GM12878 (cell line): ENCODE measurements around the gene RAPGEF4. TPM values are rescaled to one million over a fixed set of nuclear protein-coding genes. Genes with fewer than 3 reads are reported as not detected.

Experiments
- ATAC-seq: fragments of 200-7000 bp; cut with Tn5 transposase; 3 replicates; pipeline ENCODE4 v1.9.1; 2020; ENCODE audit warnings: mild to moderate bottlenecking, moderate library complexity
- BruUV-seq: library from RNA; stranded (reverse); fragments of 400-500 nt; replicated peaks from 2 replicates; lab custom pipeline; 2021; lab: Mats Ljungman, UMichigan
- CTCF ChIA-PET: fragments of 300-600 bp; sonication (Branson Sonifier 250); formaldehyde crosslinking; extraction: SDS; loops from one replicate; lab custom pipeline; 2021; ENCODE audit warnings: inconsistent platforms; lab: Yijun Ruan, JAX
- POLR2A ChIA-PET: fragments of 350-600 bp; formaldehyde crosslinking; extraction: SDS; loops from one replicate; lab custom pipeline; 2021; ENCODE audit warnings: inconsistent platforms; lab: Charles Lee
- RAD21 ChIA-PET: fragments of 300-600 bp; sonication (Branson Sonifier 250); formaldehyde crosslinking; loops from one replicate; lab custom pipeline; 2023; ENCODE audit warnings: antibody characterized with exemption; ENCODE audit not compliant: unreplicated experiment; lab: Charles Lee
- SMC1A ChIA-PET: fragments of 300-600 bp; sonication (Branson Sonifier 250); formaldehyde crosslinking; loops from one replicate; lab custom pipeline; 2023; ENCODE audit not compliant: unreplicated experiment, uncharacterized antibody; lab: Charles Lee
- DNase-seq: peaks from one replicate; pipeline ENCODE4 v3.0.0-alpha.2; 2011; ENCODE audit warnings: low read depth, low spot score
- FAIRE-seq: peaks from 3 replicates; lab custom pipeline; 2011; peaks lifted over from hg19 to GRCh38; lab: Jason Lieb, UNC
- H2AFZ ChIP-seq: 2 replicates; pipeline ENCODE4 v1.6.0; 2011; ENCODE audit warnings: low read depth, low read length, control low read depth; ENCODE audit not compliant: control insufficient read depth
- H3K27ac ChIP-seq: 2 replicates; pipeline ENCODE4 v1.5.1; 2011; ENCODE audit warnings: control low read depth; ENCODE audit not compliant: control insufficient read depth, insufficient read depth
- H3K27me3 ChIP-seq, 2 experiments: replicated peaks in 1 of 2; 2 replicates each; pipeline versions ENCODE4 v1.6.0 to v1.6.1; 2011; ENCODE audit warnings: low read length in 1 of 2; ENCODE audit not compliant: control insufficient read depth in 2 of 2, insufficient read depth in 2 of 2
- H3K36me3 ChIP-seq, 2 experiments: 2 replicates each; pipeline ENCODE4 v1.5.1; 2011; ENCODE audit warnings: low read length in 1 of 2; ENCODE audit not compliant: control insufficient read depth in 2 of 2, insufficient read depth in 2 of 2
- H3K4me1 ChIP-seq: 2 replicates; pipeline ENCODE4 v1.6.1; 2011; ENCODE audit warnings: mild to moderate bottlenecking, low read length, moderate library complexity, mixed read lengths; ENCODE audit not compliant: control insufficient read depth, insufficient read depth
- H3K4me2 ChIP-seq: 2 replicates; pipeline ENCODE4 v1.6.0; 2011; ENCODE audit warnings: control low read depth; ENCODE audit not compliant: control insufficient read depth, insufficient read depth
- H3K4me3 ChIP-seq: fragments of 200-600 bp; sonication (generic); 2 replicates; pipeline ENCODE4 v1.5.1; 2016
- H3K79me2 ChIP-seq: 2 replicates; pipeline ENCODE4 v1.6.0; 2011; ENCODE audit warnings: low read length; ENCODE audit not compliant: control insufficient read depth, insufficient read depth
- H3K9ac ChIP-seq: 2 replicates; pipeline ENCODE4 v1.8.0; 2011; ENCODE audit warnings: low read length, control low read depth, mixed read lengths; ENCODE audit not compliant: control insufficient read depth, insufficient read depth
- H3K9me3 ChIP-seq: replicated peaks from 3 replicates; pipeline ENCODE4 v1.5.1; 2011; ENCODE audit warnings: mild to moderate bottlenecking, low read length; ENCODE audit not compliant: control insufficient read depth, insufficient read depth
- H4K20me1 ChIP-seq: 2 replicates; pipeline ENCODE4 v1.6.0; 2011; ENCODE audit not compliant: control insufficient read depth, insufficient read depth
- BACH1 ChIP-seq: fragments of 450-650 bp; IDR thresholded peaks from 2 replicates; pipeline ENCODE4 v1.6.1; 2017; ENCODE audit warnings: mild to moderate bottlenecking, borderline replicate concordance
- CEBPB ChIP-seq, 2 experiments: fragments of 150-350 bp in 1 of 2; IDR thresholded peaks; 2 replicates each; pipeline ENCODE4 v1.6.1; 2012 to 2014; ENCODE audit warnings: low read depth in 2 of 2, low read length in 2 of 2, borderline replicate concordance in 1 of 2, inconsistent platforms in 1 of 2
- CHD2 ChIP-seq: IDR thresholded peaks from 2 replicates; pipeline ENCODE4 v1.6.1; 2011; ENCODE audit warnings: low read depth, low read length, improper control_type of control experiment, borderline replicate concordance
- EED ChIP-seq: sonication (generic); IDR thresholded peaks from 2 replicates; pipeline ENCODE4 v1.6.1; 2016; ENCODE audit warnings: antibody characterized with exemption, low read depth
- EGR1 ChIP-seq, 2 experiments: IDR thresholded peaks; 1 replicate in 1 of 2; 2 replicates in 1 of 2; pipeline ENCODE4 v1.6.1; 2011 to 2012; ENCODE audit warnings: low read depth in 2 of 2, low read length in 2 of 2, borderline replicate concordance in 1 of 2, mild to moderate bottlenecking in 1 of 2, moderate library complexity in 1 of 2
- GATAD2B ChIP-seq: fragments of 450-650 bp; conservative IDR thresholded peaks from 2 replicates; pipeline ENCODE4 v1.6.1; 2017; ENCODE audit warnings: low read depth, mild to moderate bottlenecking, moderate library complexity
- HDAC2 ChIP-seq: fragments of 200-600 bp; sonication (generic); IDR thresholded peaks from 2 replicates; pipeline ENCODE4 v1.6.1; 2017
- KAT2A ChIP-seq: conservative IDR thresholded peaks from 2 replicates; pipeline ENCODE4 v1.6.1; 2011; ENCODE audit warnings: low read depth, low read length; ENCODE audit not compliant: control insufficient read depth
- MYB ChIP-seq: fragments of 150-350 bp; IDR thresholded peaks from 2 replicates; pipeline ENCODE4 v1.6.1; 2014; ENCODE audit warnings: mild to moderate bottlenecking, low read depth, low read length, borderline replicate concordance
- MYC ChIP-seq: IDR thresholded peaks from 2 replicates; pipeline ENCODE4 v1.6.1; 2011; ENCODE audit warnings: mild to moderate bottlenecking, low read length, moderate library complexity, inconsistent platforms; ENCODE audit not compliant: insufficient read depth, insufficient replicate concordance, insufficient read length, severe bottlenecking
- NR2C1 ChIP-seq: fragments of 450-650 bp; IDR thresholded peaks from 2 replicates; pipeline ENCODE4 v1.6.1; 2017; ENCODE audit warnings: antibody characterized with exemption, mild to moderate bottlenecking, moderate library complexity
- RAD21 ChIP-seq: IDR thresholded peaks from 2 replicates; pipeline ENCODE4 v1.6.1; 2011; ENCODE audit warnings: mild to moderate bottlenecking, low read depth, low read length, moderate library complexity; ENCODE audit not compliant: insufficient read depth
- RB1 ChIP-seq: fragments of 450-650 bp; formaldehyde crosslinking; IDR thresholded peaks from 2 replicates; pipeline ENCODE4 v1.6.1; 2017; ENCODE audit warnings: mild to moderate bottlenecking, borderline replicate concordance
- SMC3 ChIP-seq: IDR thresholded peaks from 2 replicates; pipeline ENCODE4 v1.6.1; 2011; ENCODE audit warnings: low read length, improper control_type of control experiment, borderline replicate concordance
- SPI1 ChIP-seq: IDR thresholded peaks from 2 replicates; pipeline ENCODE4 v1.6.1; 2011; ENCODE audit warnings: low read depth, mild to moderate bottlenecking, low read length, moderate library complexity, borderline replicate concordance; ENCODE audit not compliant: insufficient read depth
- TBL1XR1 ChIP-seq: IDR thresholded peaks from 2 replicates; pipeline ENCODE4 v1.6.1; 2012; ENCODE audit warnings: low read depth, low read length, improper control_type of control experiment
- TCF7 ChIP-seq: IDR thresholded peaks from 2 replicates; pipeline ENCODE4 v1.6.1; 2014; ENCODE audit warnings: antibody characterized with exemption, borderline replicate concordance
- ZBED1 ChIP-seq: IDR thresholded peaks from 2 replicates; pipeline ENCODE4 v1.6.1; 2016; ENCODE audit warnings: borderline replicate concordance
- ZNF217 ChIP-seq: fragments of 450-650 bp; IDR thresholded peaks from 2 replicates; pipeline ENCODE4 v1.6.1; 2017; ENCODE audit warnings: antibody characterized with exemption, mild to moderate bottlenecking
- WGBS: methylation state at CpG from one replicate; pipeline ENCODE4 v1.1.6; 2016; ENCODE audit warnings: low lambda C conversion rate; ENCODE audit not compliant: insufficient replicate concordance, insufficient coverage; ENCODE audit errors: missing lambda C conversion rate; 5-methylcytosine and 5-hydroxymethylcytosine counted together
- in situ Hi-C: fragments of 300-500 bp; cut with MboI; formaldehyde crosslinking; loops from 9 replicates; pipeline ENCODE4 v1.14.3; 2018; ENCODE audit warnings: mixed read lengths
- intact Hi-C: fragments of 100-400 bp; cut with micrococcal nuclease; formaldehyde crosslinking; loops from one replicate; pipeline ENCODE4 v1.14.2; 2022; ENCODE audit not compliant: unreplicated experiment
- polyA plus RNA-seq, 11 experiments: library from polyadenylated mRNA; depleted of rRNA in 4 of 11; unstranded in 6 of 11; stranded (reverse) in 5 of 11; fragments of >200 nt; fragmentation: Nextera tagmentation in 4 of 11; fragmentation: Illumina TruSeq in 1 of 11; extraction: Ambion mirVana in 4 of 11; extraction: Trizol in 1 of 11; gene quantifications; 1 replicate in 1 of 11; 2 replicates in 10 of 11; pipeline versions ENCODE4 v1.2.1 to v1.2.3, GENCODE V29; 2011 to 2016; ENCODE audit warnings: inconsistent platforms in 2 of 11, missing spikeins in 2 of 11, low read depth in 1 of 11
- total RNA-seq, 4 experiments: library from RNA; depleted of rRNA in 3 of 4; stranded (reverse); fragments of >200 nt in 3 of 4; fragmentation: Illumina TruSeq in 1 of 4; extraction: Trizol in 1 of 4; gene quantifications; 2 replicates each; pipeline versions ENCODE4 v1.2.1 to v1.2.3, GENCODE V29; 2013 to 2021
- TF ChIP-seq, protein P1 (sequence below): fragments of 450-650 bp; IDR thresholded peaks from 2 replicates; pipeline ENCODE4 v1.6.1; 2018; ENCODE audit warnings: mild to moderate bottlenecking, low read depth, moderate library complexity; ENCODE audit not compliant: partially characterized antibody

The RAPGEF4 gene
- total and polyA plus RNA-seq, 10 of the 15 experiments (the other 5 are each of a cell fraction or from before 2014, with no cell fraction given), result 0.18 TPM; not detected in 8

DNA sequence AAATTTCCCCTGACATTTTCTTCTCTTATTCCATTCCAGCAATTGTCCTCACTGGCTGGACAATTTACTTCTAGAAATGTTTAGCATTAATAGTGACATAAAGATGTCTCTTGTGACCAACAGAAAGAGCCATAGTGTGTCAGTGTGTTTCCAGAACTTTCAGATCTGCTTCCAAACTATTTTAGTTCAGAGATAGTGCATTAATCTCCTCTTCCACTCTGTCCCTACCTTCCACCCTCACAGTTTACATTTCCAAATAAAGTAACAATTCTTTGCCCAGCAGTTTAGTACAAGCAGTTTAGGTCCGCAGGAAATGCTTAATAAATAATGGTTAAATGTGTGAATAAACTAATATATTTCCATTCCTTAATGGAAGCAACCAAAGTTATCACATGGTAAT lies 24.5 kb upstream of the RAPGEF4 start:
- Histone ChIP-seq H4K20me1 (no peaks in the 10 kb centered on the region), H3K79me2 (no peaks in the 10 kb centered on the region), H3K4me2 (no peak overlapping the region), H3K36me3 (no peaks in the 10 kb centered on the region), H3K9ac (no peak overlapping the region), H3K27ac (no peak overlapping the region), H3K4me1 (no peaks in the 10 kb centered on the region), H3K27me3 (peaks cover 0 to 6% of the 10 kb centered on the region in 2 experiments; a peak in 2 of 4 replicates), H3K9me3 (no peaks in the 10 kb centered on the region), H3K4me3 (no peak overlapping the region), H2AFZ (no peak overlapping the region)
- intact Hi-C loops (loop anchor here (2.0 to 10.0 kb wide), 3 partner anchors 118 to 226 kb away; no protein-coding TSS in a partner anchor), in situ Hi-C loops (no loop called here)
- FAIRE-seq, result no peak
- WGBS, result 5% methylated on average over 1 of the region's 1 CpG
- CTCF ChIA-PET, result interaction anchor here (0.6 to 3.1 kb wide), 12 partner anchors 8 to 117 kb away, joined by 3 to 13 read pairs (median 4); no protein-coding TSS in a partner anchor
- no peak for ATAC-seq
- POLR2A ChIA-PET, result no interaction called here
- DNase-seq, result no peak
- RAD21 ChIA-PET, result no interaction called here
- TF ChIP-seq SMC3 (no peak), SPI1 (no peak), RAD21 (no peak), MYB (no peak), MYC (no peak), TBL1XR1 (no peak), CEBPB (IDR thresholded peaks at IDR 0.05; ENCODE audit: borderline replicate concordance in 1 of 2, low read depth in 2 of 2, low read length in 2 of 2) (no peak), HDAC2 (no peak), ZNF217 (no peak), NR2C1 (no peak), ZBED1 (no peak), TCF7 (no peak), GATAD2B (no peak), CHD2 (no peak), BACH1 (no peak), KAT2A (no peak), EGR1 (IDR thresholded peaks at IDR 0.05; ENCODE audit: borderline replicate concordance in 1 of 2, low read depth in 2 of 2, low read length in 2 of 2) (no peak), RB1 (no peak), EED (no peak)
- TF ChIP-seq, protein P1, sequence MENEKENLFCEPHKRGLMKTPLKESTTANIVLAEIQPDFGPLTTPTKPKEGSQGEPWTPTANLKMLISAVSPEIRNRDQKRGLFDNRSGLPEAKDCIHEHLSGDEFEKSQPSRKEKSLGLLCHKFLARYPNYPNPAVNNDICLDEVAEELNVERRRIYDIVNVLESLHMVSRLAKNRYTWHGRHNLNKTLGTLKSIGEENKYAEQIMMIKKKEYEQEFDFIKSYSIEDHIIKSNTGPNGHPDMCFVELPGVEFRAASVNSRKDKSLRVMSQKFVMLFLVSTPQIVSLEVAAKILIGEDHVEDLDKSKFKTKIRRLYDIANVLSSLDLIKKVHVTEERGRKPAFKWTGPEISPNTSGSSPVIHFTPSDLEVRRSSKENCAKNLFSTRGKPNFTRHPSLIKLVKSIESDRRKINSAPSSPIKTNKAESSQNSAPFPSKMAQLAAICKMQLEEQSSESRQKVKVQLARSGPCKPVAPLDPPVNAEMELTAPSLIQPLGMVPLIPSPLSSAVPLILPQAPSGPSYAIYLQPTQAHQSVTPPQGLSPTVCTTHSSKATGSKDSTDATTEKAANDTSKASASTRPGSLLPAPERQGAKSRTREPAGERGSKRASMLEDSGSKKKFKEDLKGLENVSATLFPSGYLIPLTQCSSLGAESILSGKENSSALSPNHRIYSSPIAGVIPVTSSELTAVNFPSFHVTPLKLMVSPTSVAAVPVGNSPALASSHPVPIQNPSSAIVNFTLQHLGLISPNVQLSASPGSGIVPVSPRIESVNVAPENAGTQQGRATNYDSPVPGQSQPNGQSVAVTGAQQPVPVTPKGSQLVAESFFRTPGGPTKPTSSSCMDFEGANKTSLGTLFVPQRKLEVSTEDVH, result no peak
- TF ChIP-seq, all 136 proteins: peak for 0
- SMC1A ChIA-PET, result interaction anchor here (0.7 kb wide), 1 partner anchor 25 kb away, joined by 4 read pairs; no protein-coding TSS in a partner anchor
- BruUV-seq, result no TSS peak
